Retinal pigment epithelial cell (primary cell): ENCODE data around the gene NELFA.
A peak's percentile ranks its signal among the peaks of the same experiment; 100 is the strongest.
"Not testable (repeated sequence)": the region's sequence is repeated elsewhere in the genome, so short reads cannot be mapped to it uniquely, and the experiment has no call there.

Experiments used
- DNase-seq: peaks from one replicate; pipeline ENCODE4 v3.0.0-alpha.2; 2010; ENCODE audit warnings: low read depth
- H3K4me3 ChIP-seq: 2 replicates; pipeline ENCODE4 v1.5.1; 2011; ENCODE audit warnings: mild to moderate bottlenecking, low read length, control low read depth, moderate library complexity
- CTCF ChIP-seq: conservative IDR thresholded peaks from 2 replicates; pipeline ENCODE4 v1.5.1; 2011; ENCODE audit warnings: low read depth, low read length, control low read depth, inconsistent platforms

NELFA gene

DNA sequence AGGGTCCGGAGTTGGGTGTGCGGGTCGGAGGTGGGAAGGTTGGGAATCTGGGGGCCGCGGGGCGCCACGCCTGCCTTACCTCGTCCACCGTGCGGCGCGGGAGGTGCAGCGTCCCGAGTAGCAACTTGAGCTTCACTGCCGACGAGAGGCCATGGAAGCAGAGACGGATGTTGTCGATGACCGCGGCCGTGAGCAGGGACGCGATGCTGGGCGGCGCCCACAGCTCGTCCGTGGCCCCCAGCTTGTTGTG is 178 bp downstream of the NELFA start:
- peak overlapping the region; percentile 96 for H3K4me3 ChIP-seq
- TF ChIP-seq CTCF: peak; percentile 2
- DNase-seq: no peak

- H3K4me3 ChIP-seq: peak overlapping the region; percentile 96
- no peak for TF ChIP-seq CTCF
- DNase-seq: no peak
Observed at GRCh38 chr4:2007804-2008670, 737 bp downstream of the NELFA start.

DNA sequence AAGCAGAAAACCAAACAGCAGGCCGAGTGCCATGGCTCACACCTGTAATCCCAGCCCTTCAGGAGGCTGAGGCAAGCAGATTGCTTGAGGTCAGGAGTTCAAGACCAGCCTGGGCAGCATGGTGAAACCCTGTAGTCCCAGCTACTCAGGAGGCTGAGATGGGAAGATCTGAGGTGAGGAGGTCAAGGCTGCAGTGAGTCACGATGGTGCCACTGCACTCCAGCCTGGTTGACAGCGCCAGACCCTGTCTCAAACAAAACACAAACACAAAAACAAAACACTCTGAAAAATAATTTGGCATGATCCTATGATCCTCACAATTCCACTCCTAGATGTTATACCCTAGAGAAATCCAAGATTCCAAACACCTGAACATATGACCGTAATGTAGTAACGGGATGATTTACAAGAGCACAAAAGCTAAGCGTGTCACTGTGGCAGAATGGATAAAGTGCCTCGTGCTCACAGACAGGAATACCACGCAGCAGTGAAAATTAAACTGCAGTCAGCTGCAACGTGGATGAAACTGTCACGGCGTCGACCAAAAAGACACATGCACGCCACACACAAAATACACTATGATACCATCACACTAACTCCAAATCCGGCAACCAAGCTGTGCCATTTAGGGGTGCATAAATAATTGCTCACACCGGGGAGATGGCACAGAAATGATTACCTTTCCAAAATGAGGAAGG is 1.7 kb downstream of the NELFA start:
- no peak for DNase-seq
- no peak for TF ChIP-seq CTCF
- peak overlapping the region; percentile 96 for H3K4me3 ChIP-seq

- DNase-seq: no peak
- no peak overlapping the region for H3K4me3 ChIP-seq
- TF ChIP-seq CTCF: no peak
Observed at GRCh38 chr4:2006367-2006766, 2.4 kb downstream of the NELFA start.

DNA sequence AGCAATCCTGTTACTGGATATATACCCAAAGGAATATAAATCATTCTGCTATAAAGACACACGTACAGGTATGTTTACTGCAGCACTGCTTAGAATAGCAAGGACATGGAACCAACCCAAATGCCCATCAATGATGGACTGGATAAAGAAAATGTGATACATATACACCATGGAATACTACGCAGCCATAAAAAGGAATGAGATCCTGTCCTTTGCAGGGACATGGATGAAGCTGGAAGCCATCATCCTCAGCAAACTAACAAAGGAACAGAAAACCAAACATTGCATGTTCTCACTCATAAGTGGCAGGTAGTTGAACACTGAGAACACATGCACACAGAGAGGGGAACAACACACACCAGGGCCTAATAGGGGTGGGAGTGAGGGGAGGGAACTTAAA is 5.4 kb downstream of the NELFA start:
- DNase-seq, H3K4me3 ChIP-seq: not testable (repeated sequence)

DNA sequence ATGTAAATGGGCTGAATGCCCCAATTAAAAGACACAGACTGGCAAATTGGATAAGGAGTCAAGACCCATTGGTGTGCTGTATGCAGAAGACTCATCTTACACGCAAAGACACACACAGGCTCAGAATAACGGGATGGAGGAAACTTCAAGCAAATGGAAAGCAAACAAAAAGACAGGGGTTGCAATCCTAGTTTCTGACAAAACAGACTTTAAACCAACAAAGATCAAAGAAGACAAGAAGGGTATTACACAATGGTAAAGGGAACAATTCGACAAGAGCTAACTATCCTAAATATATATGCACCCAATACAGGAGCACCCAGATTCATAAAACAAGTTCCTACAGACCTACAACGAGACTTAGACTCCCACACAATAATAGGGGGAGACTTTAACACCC is 9.5 kb downstream of the NELFA start:
- not testable (repeated sequence) for H3K4me3 ChIP-seq, DNase-seq

DNA sequence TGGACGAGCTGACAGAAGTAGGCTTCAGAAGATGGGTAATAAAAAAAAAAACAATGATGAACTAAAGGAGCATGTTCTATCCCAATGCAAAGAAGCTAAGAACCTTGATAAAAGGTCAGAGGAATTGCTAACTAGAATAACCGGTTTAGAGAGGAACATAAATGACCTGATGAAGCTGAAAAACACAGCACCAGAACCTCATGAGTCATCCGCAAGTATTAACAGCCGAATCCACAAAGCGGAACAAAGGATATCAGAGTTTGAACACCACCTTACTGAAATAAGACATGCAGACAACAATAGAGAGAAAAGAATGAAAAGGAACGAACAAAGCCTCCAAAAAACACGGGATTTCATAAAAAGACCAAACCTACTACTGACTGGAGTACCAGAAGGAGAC is 10.5 kb downstream of the NELFA start:
- no peak for DNase-seq
- H3K4me3 ChIP-seq: no peak overlapping the region
- no peak for TF ChIP-seq CTCF

DNA sequence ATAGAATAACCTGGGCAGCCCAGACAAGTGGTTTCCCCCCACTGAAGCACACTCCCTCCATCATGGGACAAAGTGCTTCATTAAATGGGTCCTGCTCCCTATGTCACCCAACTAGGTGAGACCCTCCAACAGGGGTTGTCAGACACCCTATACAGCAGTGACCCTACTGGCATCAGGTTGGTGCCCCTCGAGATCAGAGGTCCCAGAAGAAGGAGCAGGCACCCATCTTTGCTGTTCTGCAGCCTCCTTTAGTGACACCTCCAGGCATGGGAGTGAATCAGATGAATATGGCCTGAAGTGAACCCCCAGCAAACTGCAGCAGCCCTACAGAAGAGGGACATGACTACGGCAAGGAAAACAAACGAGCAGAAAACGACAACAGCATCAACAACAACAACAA is 11.1 kb downstream of the NELFA start:
- TF ChIP-seq CTCF: no peak
- no peak overlapping the region for H3K4me3 ChIP-seq

More for the DNA sequence above, 11.1 kb downstream of the NELFA start:
- DNase-seq: no peak
